GM21723 (cell line): ENCODE results near the gene CFAP161.

ENCODE experiments used
- ATAC-seq: cut with Tn5 transposase; IDR thresholded peaks from one replicate; pipeline ENCODE4 v1.9.1; 2021; ENCODE audit warnings: mild to moderate bottlenecking, moderate library complexity; ENCODE audit not compliant: unreplicated experiment

CFAP161 gene

GRCh38 chr15:81106560-81106959, 27.5 kb upstream of the CFAP161 start:
- no peak for ATAC-seq

- no peak for ATAC-seq
These were observed 26.2 kb upstream of the CFAP161 start for GRCh38 chr15:81107889-81108288.

- no peak for ATAC-seq
These were observed 25.6 kb upstream of the CFAP161 start for GRCh38 chr15:81108427-81108826.

GRCh38 chr15:81111018-81111417, 23.1 kb upstream of the CFAP161 start:
- ATAC-seq: no peak

GRCh38 chr15:81111510-81112470, 22.3 kb upstream of the CFAP161 start:
- peak; percentile 92 for ATAC-seq

GRCh38 chr15:81113204-81113657, 20.8 kb upstream of the CFAP161 start:
- no peak for ATAC-seq

- no peak for ATAC-seq
These were observed 20.2 kb upstream of the CFAP161 start for GRCh38 chr15:81113861-81114291.

GRCh38 chr15:81115054-81115939, 18.8 kb upstream of the CFAP161 start:
- no peak for ATAC-seq

- ATAC-seq: no peak
These were observed 16.9 kb upstream of the CFAP161 start for GRCh38 chr15:81117136-81117535.

GRCh38 chr15:81117581-81117980, 16.5 kb upstream of the CFAP161 start:
- no peak for ATAC-seq

- no peak for ATAC-seq
These were observed 15.7 kb upstream of the CFAP161 start for GRCh38 chr15:81118361-81118760.

GRCh38 chr15:81120069-81120468, 14.0 kb upstream of the CFAP161 start:
- no peak for ATAC-seq

GRCh38 chr15:81126892-81127291, 7.2 kb upstream of the CFAP161 start:
- ATAC-seq: no peak

- peak; percentile 78 for ATAC-seq
These were observed 7.4 kb downstream of the CFAP161 start for GRCh38 chr15:81141478-81141877.

- ATAC-seq: no peak
These were observed 11.9 kb downstream of the CFAP161 start for GRCh38 chr15:81146006-81146405.

- ATAC-seq: no peak
These were observed 12.4 kb downstream of the CFAP161 start for GRCh38 chr15:81146466-81146865.

- no peak for ATAC-seq
These were observed 17.3 kb downstream of the CFAP161 start for GRCh38 chr15:81151389-81151788.

GRCh38 chr15:81152339-81152738, 18.3 kb downstream of the CFAP161 start:
- ATAC-seq: no peak

- ATAC-seq: no peak
These were observed 18.7 kb downstream of the CFAP161 start for GRCh38 chr15:81152799-81153198.

- no peak for ATAC-seq
These were observed 21.5 kb downstream of the CFAP161 start for GRCh38 chr15:81155375-81156218.

GRCh38 chr15:81156324-81156723, 22.3 kb downstream of the CFAP161 start:
- ATAC-seq: no peak
